ENCODE results near the gene SPACA5. TPM values are rescaled to one million over a fixed set of nuclear protein-coding genes. Genes with fewer than 3 reads are reported as not detected.
"Not testable (repeated sequence)": the region's sequence is repeated elsewhere in the genome, so short reads cannot be mapped to it uniquely, and the experiment has no call there.

The SPACA5 gene
- total RNA-seq, 1 donor from 2014 or later, result not detected

- DNase-seq (ENCODE audit: low spot score, unreplicated experiment), result no peak
- TF ChIP-seq CTCF (IDR thresholded peaks at IDR 0.05; ENCODE audit: unreplicated experiment), result no peak
- H3K27me3 Mint-ChIP-seq, result no peaks in the 10 kb centered on the region
- H3K9me3 Mint-ChIP-seq (ENCODE audit: low read depth), result peaks cover 15% of the 10 kb centered on the region
- H3K27ac Mint-ChIP-seq, result no peak overlapping the region
- peaks cover 6% of the 10 kb centered on the region for H3K36me3 Mint-ChIP-seq (ENCODE audit: insufficient read depth)
- peaks cover 8% of the 10 kb centered on the region for H3K4me1 Mint-ChIP-seq (ENCODE audit: low read depth)
- no peak overlapping the region for H3K4me3 Mint-ChIP-seq (ENCODE audit: low read depth)
Measured at GRCh38 chrX:48030237-48030636, 23.4 kb downstream of the SPACA5 start.

- H3K36me3 Mint-ChIP-seq (ENCODE audit: insufficient read depth); H3K27me3 Mint-ChIP-seq; H3K4me3 Mint-ChIP-seq (ENCODE audit: low read depth); DNase-seq (ENCODE audit: low spot score, unreplicated experiment): not testable (repeated sequence)
- H3K4me1 Mint-ChIP-seq (ENCODE audit: low read depth), result peaks cover 10% of the 10 kb centered on the region
- H3K27ac Mint-ChIP-seq, result peak overlapping the region; percentile 57
- H3K9me3 Mint-ChIP-seq (ENCODE audit: low read depth), result peaks cover 18% of the 10 kb centered on the region
Measured at GRCh38 chrX:48030641-48031173, 23.9 kb downstream of the SPACA5 start.

GRCh38 chrX:48035891-48036290, 29.1 kb downstream of the SPACA5 start:
- no peak for TF ChIP-seq CTCF (IDR thresholded peaks at IDR 0.05; ENCODE audit: unreplicated experiment)
- Mint-ChIP-seq H3K4me3 (ENCODE audit: low read depth) (no peak overlapping the region), H3K36me3 (ENCODE audit: insufficient read depth) (peaks cover 8% of the 10 kb centered on the region), H3K27ac (peak overlapping the region; percentile 35), H3K27me3 (no peaks in the 10 kb centered on the region), H3K9me3 (ENCODE audit: low read depth) (peaks cover 25% of the 10 kb centered on the region), H3K4me1 (ENCODE audit: low read depth) (peaks cover 10% of the 10 kb centered on the region)
- no peak for DNase-seq (ENCODE audit: low spot score, unreplicated experiment)

GRCh38 chrX:48043056-48043455, 36.3 kb downstream of the SPACA5 start:
- TF ChIP-seq CTCF (IDR thresholded peaks at IDR 0.05; ENCODE audit: unreplicated experiment), result no peak
- H3K4me1 Mint-ChIP-seq (ENCODE audit: low read depth), result peaks cover 12% of the 10 kb centered on the region
- no peak overlapping the region for H3K27ac Mint-ChIP-seq
- no peak for DNase-seq (ENCODE audit: low spot score, unreplicated experiment)
- no peak overlapping the region for H3K4me3 Mint-ChIP-seq (ENCODE audit: low read depth)
- H3K36me3 Mint-ChIP-seq (ENCODE audit: insufficient read depth), result peaks cover 7% of the 10 kb centered on the region
- peaks cover 29% of the 10 kb centered on the region for H3K9me3 Mint-ChIP-seq (ENCODE audit: low read depth)
- peaks cover 8% of the 10 kb centered on the region for H3K27me3 Mint-ChIP-seq

- no peak overlapping the region for H3K4me3 Mint-ChIP-seq (ENCODE audit: low read depth)
- peaks cover 14% of the 10 kb centered on the region for H3K4me1 Mint-ChIP-seq (ENCODE audit: low read depth)
- H3K36me3 Mint-ChIP-seq (ENCODE audit: insufficient read depth), result peaks cover 5% of the 10 kb centered on the region
- no peak for DNase-seq (ENCODE audit: low spot score, unreplicated experiment)
- H3K27me3 Mint-ChIP-seq, result peaks cover 12% of the 10 kb centered on the region
- TF ChIP-seq CTCF (IDR thresholded peaks at IDR 0.05; ENCODE audit: unreplicated experiment), result no peak
- H3K9me3 Mint-ChIP-seq (ENCODE audit: low read depth), result peaks cover 27% of the 10 kb centered on the region
- peak overlapping the region; percentile 5 for H3K27ac Mint-ChIP-seq
Measured at GRCh38 chrX:48045410-48046311, 38.9 kb downstream of the SPACA5 start.

Measured in progenitor cell of endocrine pancreas (in vitro differentiated cells).